ENCODE measurements around the gene TMEM179B. TPM values are rescaled to one million over a fixed set of nuclear protein-coding genes. Genes with fewer than 3 reads are reported as not detected.
A peak's percentile ranks its signal among the peaks of the same experiment; 100 is the strongest.

The TMEM179B gene
- total and polyA plus RNA-seq, 9 of the 15 experiments (the other 6 are each of a cell fraction or from before 2014, with no cell fraction given), result 27.7 to 105 (median 37.0) TPM

GRCh38 chr11:62839050-62839945 lies 52.1 kb downstream of the TMEM179B start, which contains the start of gene WDR74 (continued):
- TF ChIP-seq BCLAF1 (IDR thresholded peaks at IDR 0.05; ENCODE audit: borderline replicate concordance in 1 of 2, control insufficient read depth in 1 of 2, low read depth in 2 of 2, low read length in 1 of 2) (0 out of 4 replicates have a peak, but pooled peaks of 1 of the 2 experiments have one; percentile 11), MED1 (CRISPR knock-in tag; IDR thresholded peaks at IDR 0.05; ENCODE audit: borderline replicate concordance) (no peak), CGGBP1 (CRISPR knock-in tag; IDR thresholded peaks at IDR 0.05) (no peak), MXI1 (IDR thresholded peaks at IDR 0.05; ENCODE audit: low read depth, low read length) (peak; percentile 99), MAFF (IDR thresholded peaks at IDR 0.05; ENCODE audit: low read length) (no peak), USF1 (CRISPR knock-in tag; IDR thresholded peaks at IDR 0.05) (no peak; the same call in 1 of the 2 replicates), LEF1 (IDR thresholded peaks at IDR 0.05) (no peak), SAP30 (IDR thresholded peaks at IDR 0.05; ENCODE audit: borderline replicate concordance, insufficient read depth, low read depth, low read length, poor library complexity, severe bottlenecking) (peak; percentile 100), SRF (CRISPR knock-in tag; IDR thresholded peaks at IDR 0.05) (0 out of 4 replicates have a peak, but pooled peaks of 1 of the 2 experiments have one; percentile 54), RFX5 (IDR thresholded peaks at IDR 0.05; ENCODE audit: low read depth, low read length) (no peak; the same call in 1 of the 2 replicates), CC2D1A (IDR thresholded peaks at IDR 0.05) (no peak), ZNF239 (CRISPR knock-in tag; IDR thresholded peaks at IDR 0.05) (no peak), CBX5 (IDR thresholded peaks at IDR 0.05; ENCODE audit: borderline replicate concordance, low read depth) (no peak), ZNF785 (CRISPR knock-in tag; IDR thresholded peaks at IDR 0.05) (no peak), ZNF277 (CRISPR knock-in tag; IDR thresholded peaks at IDR 0.05; ENCODE audit: borderline replicate concordance) (no peak), ZNF780A (CRISPR knock-in tag; IDR thresholded peaks at IDR 0.05) (no peak), ZKSCAN8 (CRISPR knock-in tag; IDR thresholded peaks at IDR 0.05) (no peak; the same call in 1 of the 2 replicates), NFYB (IDR thresholded peaks at IDR 0.05; ENCODE audit: extremely low read depth, insufficient read length) (no peak), MEF2A (IDR thresholded peaks at IDR 0.05; ENCODE audit: control insufficient read depth, low read depth, low read length) (no peak), NCOA1 (IDR thresholded peaks at IDR 0.05; ENCODE audit: low read depth) (no peak), ARNT (IDR thresholded peaks at IDR 0.05) (no peak), ZNF511 (CRISPR knock-in tag; IDR thresholded peaks at IDR 0.05) (peak; percentile 87)
